ENCODE results near the gene KLHL6. TPM values are rescaled to one million over a fixed set of nuclear protein-coding genes. Genes with fewer than 3 reads are reported as not detected.

The KLHL6 gene
- total and polyA plus RNA-seq, 10 of the 15 experiments (the other 5 are each of a cell fraction or from before 2014, with no cell fraction given) = 4.0 to 91.8 (median 24.4) TPM

- BruUV-seq (replicated peaks) = no TSS peak
- ChIA-PET POLR2A (interaction anchor here (0.6 to 4.7 kb wide), 9 partner anchors 8 to 27 kb away, joined by 3 to 71 read pairs (median 5); no protein-coding TSS in a partner anchor), CTCF (interaction anchor here (0.5 to 9.3 kb wide), 6 partner anchors 9 to 173 kb away, joined by 3 to 98 read pairs (median 4); partner anchors contain the start of gene YEATS2), SMC1A (ENCODE audit: uncharacterized antibody, unreplicated experiment) (interaction anchor here (0.9 to 8.3 kb wide), 6 partner anchors 9 to 67 kb away, joined by 3 to 190 read pairs (median 6); no protein-coding TSS in a partner anchor), RAD21 (ENCODE audit: unreplicated experiment) (interaction anchor here (0.8 to 7.2 kb wide), 5 partner anchors 9 to 26 kb away, joined by 3 to 156 read pairs (median 77); no protein-coding TSS in a partner anchor)
- 95% methylated on average over 6 of the region's 6 CpGs for WGBS (ENCODE audit: insufficient coverage, insufficient replicate concordance, low lambda C conversion rate, missing lambda C conversion rate)
- Histone ChIP-seq H3K4me3 (no peak overlapping the region), H3K36me3 (ENCODE audit: control insufficient read depth in 2 of 2, insufficient read depth in 2 of 2, low read length in 1 of 2) (peaks cover 0 to 7% of the 10 kb centered on the region in 2 experiments; a peak in 2 of 4 replicates), H4K20me1 (ENCODE audit: control insufficient read depth, insufficient read depth) (no peaks in the 10 kb centered on the region), H3K27me3 (replicated peaks in 1 of 2; ENCODE audit: control insufficient read depth in 2 of 2, insufficient read depth in 2 of 2, low read length in 1 of 2) (no peaks in the 10 kb centered on the region), H3K79me2 (ENCODE audit: control insufficient read depth, insufficient read depth, low read length) (no peaks in the 10 kb centered on the region; the same call in 1 of the 2 replicates), H3K9ac (ENCODE audit: control insufficient read depth, insufficient read depth, low read length) (no peak overlapping the region), H2AFZ (ENCODE audit: control insufficient read depth, low read depth, low read length) (no peak overlapping the region), H3K9me3 (replicated peaks; ENCODE audit: control insufficient read depth, insufficient read depth, low read length) (no peaks in the 10 kb centered on the region), H3K4me1 (ENCODE audit: control insufficient read depth, insufficient read depth, low read length) (peaks cover 30% of the 10 kb centered on the region), H3K27ac (ENCODE audit: control insufficient read depth, insufficient read depth) (no peak overlapping the region), H3K4me2 (ENCODE audit: control insufficient read depth, insufficient read depth) (no peak overlapping the region)
- intact Hi-C loops (cut with micrococcal nuclease; ENCODE audit: unreplicated experiment) = no loop called here
- TF ChIP-seq MTA3 (IDR thresholded peaks at IDR 0.05; ENCODE audit: borderline replicate concordance, low read length) (no peak), SMAD5 (IDR thresholded peaks at IDR 0.05; ENCODE audit: low read depth) (no peak), IRF4 (IDR thresholded peaks at IDR 0.05; ENCODE audit: low read depth, low read length) (no peak), HDAC2 (IDR thresholded peaks at IDR 0.05) (no peak)
- TF ChIP-seq, protein P1, sequence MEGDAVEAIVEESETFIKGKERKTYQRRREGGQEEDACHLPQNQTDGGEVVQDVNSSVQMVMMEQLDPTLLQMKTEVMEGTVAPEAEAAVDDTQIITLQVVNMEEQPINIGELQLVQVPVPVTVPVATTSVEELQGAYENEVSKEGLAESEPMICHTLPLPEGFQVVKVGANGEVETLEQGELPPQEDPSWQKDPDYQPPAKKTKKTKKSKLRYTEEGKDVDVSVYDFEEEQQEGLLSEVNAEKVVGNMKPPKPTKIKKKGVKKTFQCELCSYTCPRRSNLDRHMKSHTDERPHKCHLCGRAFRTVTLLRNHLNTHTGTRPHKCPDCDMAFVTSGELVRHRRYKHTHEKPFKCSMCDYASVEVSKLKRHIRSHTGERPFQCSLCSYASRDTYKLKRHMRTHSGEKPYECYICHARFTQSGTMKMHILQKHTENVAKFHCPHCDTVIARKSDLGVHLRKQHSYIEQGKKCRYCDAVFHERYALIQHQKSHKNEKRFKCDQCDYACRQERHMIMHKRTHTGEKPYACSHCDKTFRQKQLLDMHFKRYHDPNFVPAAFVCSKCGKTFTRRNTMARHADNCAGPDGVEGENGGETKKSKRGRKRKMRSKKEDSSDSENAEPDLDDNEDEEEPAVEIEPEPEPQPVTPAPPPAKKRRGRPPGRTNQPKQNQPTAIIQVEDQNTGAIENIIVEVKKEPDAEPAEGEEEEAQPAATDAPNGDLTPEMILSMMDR (IDR thresholded peaks at IDR 0.05 in 2 of 3, conservative IDR thresholded peaks at IDR 0.05 in 1 of 3; ENCODE audit: control insufficient read depth in 2 of 3, extremely low read depth in 1 of 3, insufficient read depth in 1 of 3, low read depth in 3 of 3, low read length in 3 of 3) = no peak
- FAIRE-seq = no peak
- in situ Hi-C loops (cut with MboI) = no loop called here
- ATAC-seq = no peak
- DNase-seq (ENCODE audit: low read depth, low spot score) = no peak
Measured at GRCh38 chr3:183524476-183524875, 31.0 kb downstream of the KLHL6 start.
